PFSK-1 (cell line): ENCODE measurements around the gene C22orf39.

ENCODE experiments used
- REST ChIP-seq, 2 experiments: IDR thresholded peaks; 2 replicates each; pipeline versions ENCODE4 v1.6.1 to v1.8.0; 2011 to 2012; ENCODE audit warnings: low read depth in 2 of 2, low read length in 2 of 2, control low read depth in 1 of 2, inconsistent platforms in 1 of 2, mild to moderate bottlenecking in 1 of 2, moderate library complexity in 1 of 2; ENCODE audit not compliant: insufficient read depth in 1 of 2
- TAF1 ChIP-seq: IDR thresholded peaks from 2 replicates; pipeline ENCODE4 v1.6.1; 2012; ENCODE audit warnings: low read length, control low read depth, borderline replicate concordance; ENCODE audit not compliant: insufficient read depth

- TF ChIP-seq TAF1 (no peak), REST (IDR thresholded peaks at IDR 0.05; ENCODE audit: insufficient read depth in 1 of 2, low read depth in 2 of 2, low read length in 2 of 2) (no peak)
Measured at GRCh38 chr22:19463491-19464469, 16.3 kb upstream of the C22orf39 start.
